Loucy (cell line): ENCODE measurements around the gene FGF11.
"Not testable (repeated sequence)": the region's sequence is repeated elsewhere in the genome, so short reads cannot be mapped to it uniquely, and the experiment has no call there.

Experiments used
- H2AFZ ChIP-seq: fragments of 200-600 bp; sonication (generic); 2 replicates; pipeline ENCODE4 v1.6.0; 2016; ENCODE audit warnings: antibody characterized with exemption, mild to moderate bottlenecking, low read length, moderate library complexity
- H3F3A ChIP-seq: fragments of 200-600 bp; 2 replicates; pipeline ENCODE4 v1.6.0; 2016; ENCODE audit warnings: antibody characterized with exemption, low read depth, mild to moderate bottlenecking
- H3K27me3 ChIP-seq: fragments of 200-600 bp; sonication (generic); 2 replicates; pipeline ENCODE4 v1.6.1; 2014; ENCODE audit warnings: low read length, mild to moderate bottlenecking; ENCODE audit not compliant: insufficient read depth, poor library complexity, severe bottlenecking
- H3K36me3 ChIP-seq: fragments of 200-600 bp; sonication (generic); 2 replicates; pipeline ENCODE4 v1.6.1; 2016; ENCODE audit warnings: low read length; ENCODE audit not compliant: insufficient read depth
- H3K4me1 ChIP-seq: fragments of 200-600 bp; sonication (generic); 2 replicates; pipeline ENCODE4 v1.5.1; 2014; ENCODE audit warnings: low read length, mild to moderate bottlenecking; ENCODE audit not compliant: insufficient read depth, poor library complexity, severe bottlenecking
- H3K4me2 ChIP-seq: fragments of 200-600 bp; sonication (generic); 2 replicates; pipeline ENCODE4 v1.6.0; 2014; ENCODE audit warnings: antibody characterized with exemption, low read length, low read depth, mild to moderate bottlenecking; ENCODE audit not compliant: poor library complexity, severe bottlenecking
- H3K4me3 ChIP-seq: fragments of 200-600 bp; sonication (generic); 2 replicates; pipeline ENCODE4 v1.5.1; 2014; ENCODE audit warnings: low read length, mild to moderate bottlenecking, mixed read lengths; ENCODE audit not compliant: poor library complexity, severe bottlenecking
- H3K79me2 ChIP-seq: fragments of 200-600 bp; sonication (generic); 2 replicates; pipeline ENCODE4 v1.6.1; 2014; ENCODE audit warnings: low read length; ENCODE audit not compliant: insufficient read depth
- H3K9ac ChIP-seq: fragments of 200-600 bp; sonication (generic); 2 replicates; pipeline ENCODE4 v1.6.0; 2014; ENCODE audit warnings: mild to moderate bottlenecking, low read depth, low read length, moderate library complexity; ENCODE audit not compliant: poor library complexity, severe bottlenecking
- H3K9me2 ChIP-seq: fragments of 200-600 bp; sonication (generic); replicated peaks from 2 replicates; pipeline ENCODE4 v1.6.1; 2016; ENCODE audit warnings: low read depth, low read length, mixed read lengths
- H3K9me3 ChIP-seq: fragments of 200-600 bp; sonication (generic); 2 replicates; pipeline ENCODE4 v1.6.1; 2014; ENCODE audit warnings: mild to moderate bottlenecking, antibody characterized with exemption, low read length, low read depth; ENCODE audit not compliant: insufficient read depth
- H4K20me1 ChIP-seq: fragments of 200-600 bp; sonication (generic); 2 replicates; pipeline ENCODE4 v1.6.0; 2014; ENCODE audit warnings: antibody characterized with exemption, low read length, mild to moderate bottlenecking; ENCODE audit not compliant: insufficient read depth, poor library complexity, severe bottlenecking
- CTCF ChIP-seq: fragments of 200-600 bp; sonication (generic); conservative IDR thresholded peaks from 2 replicates; pipeline ENCODE4 v1.5.1; 2014; ENCODE audit warnings: mild to moderate bottlenecking, antibody characterized with exemption, low read length
- EZH2phosphoT487 ChIP-seq: fragments of 200-600 bp; IDR thresholded peaks from 2 replicates; pipeline ENCODE4 v1.6.1; 2018; ENCODE audit warnings: antibody characterized with exemption, mild to moderate bottlenecking, moderate library complexity, borderline replicate concordance

FGF11 gene

GRCh38 chr17:7480089-7480384 lies 40.7 kb downstream of the FGF11 start:
- Histone ChIP-seq H3K4me3 (peak overlapping the region; percentile 82), H3K79me2 (peaks cover 74% of the 10 kb centered on the region), H3K36me3 (no peaks in the 10 kb centered on the region), H3K9ac (peak overlapping the region; percentile 95), H3K9me3 (no peaks in the 10 kb centered on the region), H3K27me3 (no peaks in the 10 kb centered on the region), H2AFZ (peak overlapping the region; percentile 74), H3K9me2 (no peaks in the 10 kb centered on the region), H3K4me2 (peak overlapping the region; percentile 91), H3K4me1 (peaks cover 42% of the 10 kb centered on the region), H4K20me1 (peaks cover 27% of the 10 kb centered on the region), H3F3A (no peaks in the 10 kb centered on the region)
- TF ChIP-seq EZH2phosphoT487, result no peak
- no peak for TF ChIP-seq CTCF

- Histone ChIP-seq H3K4me1 (peaks cover 43% of the 10 kb centered on the region), H4K20me1 (peaks cover 37% of the 10 kb centered on the region), H3K4me3 (peak within 1 kb of the TSS; percentile 82), H3K4me2 (peak within 1 kb of the TSS; percentile 91), H3K79me2 (peaks cover 74% of the 10 kb centered on the region), H3K9ac (peak within 1 kb of the TSS; percentile 95)
- H3F3A ChIP-seq, H3K9me3 ChIP-seq, H2AFZ ChIP-seq, H3K27me3 ChIP-seq, H3K36me3 ChIP-seq, H3K9me2 ChIP-seq: not testable (repeated sequence)
Measured at GRCh38 chr17:7481275-7481674, 42.0 kb downstream of the FGF11 start, which contains the start of gene SLC35G6. Gene SLC35G6, plus strand, starts transcription at chr17:7481446. Its CDS starts 71 bp downstream, at chr17:7481517.

GRCh38 chr17:7481842-7482741 lies 42.8 kb downstream of the FGF11 start:
- Histone ChIP-seq H3K4me1 (peaks cover 42% of the 10 kb centered on the region), H4K20me1 (peaks cover 39% of the 10 kb centered on the region), H3K4me3 (peak overlapping the region; percentile 91), H3K79me2 (peaks cover 74% of the 10 kb centered on the region), H3K9ac (peak overlapping the region; percentile 96), H3K4me2 (peak overlapping the region; percentile 76)
- not testable (repeated sequence) for H3K9me2 ChIP-seq, H3K9me3 ChIP-seq, H3F3A ChIP-seq, H2AFZ ChIP-seq, H3K27me3 ChIP-seq, H3K36me3 ChIP-seq

- Histone ChIP-seq H3K4me3 (peak overlapping the region; percentile 91), H4K20me1 (peaks cover 42% of the 10 kb centered on the region), H3K4me2 (peak overlapping the region; percentile 76), H3K9ac (peak overlapping the region; percentile 96), H3K4me1 (peaks cover 42% of the 10 kb centered on the region), H3K79me2 (peaks cover 74% of the 10 kb centered on the region)
- H3K9me2 ChIP-seq, H2AFZ ChIP-seq, H3F3A ChIP-seq, H3K36me3 ChIP-seq, H3K9me3 ChIP-seq, H3K27me3 ChIP-seq: not testable (repeated sequence)
Measured at GRCh38 chr17:7482742-7483088, 43.4 kb downstream of the FGF11 start.
